ENCODE measurements around the gene TRPM7.
"Not testable (repeated sequence)": the region's sequence is repeated elsewhere in the genome, so short reads cannot be mapped to it uniquely, and the experiment has no call there.

The TRPM7 gene

DNA sequence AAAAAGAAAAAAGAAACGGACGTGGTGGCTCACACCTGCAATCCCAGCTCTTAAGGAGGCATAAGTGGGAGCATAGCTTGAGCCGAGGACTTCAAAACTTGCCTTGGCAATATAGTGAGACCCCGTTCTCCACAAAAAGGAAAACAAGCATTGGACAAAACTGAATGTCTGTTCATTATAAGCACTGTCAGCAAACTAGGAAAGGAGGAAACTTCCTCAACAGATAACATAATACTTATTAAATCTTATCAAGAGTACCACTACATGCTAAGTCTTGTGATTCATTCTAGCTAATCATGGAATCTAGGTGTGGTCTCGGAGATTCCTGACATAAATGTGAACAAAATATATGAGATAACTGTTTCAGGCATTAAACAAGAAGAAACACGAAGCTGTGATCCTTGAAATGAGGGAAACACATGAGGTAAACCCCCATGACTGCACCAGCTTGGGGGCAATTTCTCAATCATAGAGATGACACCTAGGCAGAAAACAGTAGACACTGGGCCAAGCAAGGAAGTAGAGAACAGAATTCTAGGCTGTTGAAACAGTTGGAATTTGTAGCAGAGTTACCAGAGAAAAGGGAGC, 33.3 kb downstream of the TRPM7 start:
- DNase-seq = no peak

DNA sequence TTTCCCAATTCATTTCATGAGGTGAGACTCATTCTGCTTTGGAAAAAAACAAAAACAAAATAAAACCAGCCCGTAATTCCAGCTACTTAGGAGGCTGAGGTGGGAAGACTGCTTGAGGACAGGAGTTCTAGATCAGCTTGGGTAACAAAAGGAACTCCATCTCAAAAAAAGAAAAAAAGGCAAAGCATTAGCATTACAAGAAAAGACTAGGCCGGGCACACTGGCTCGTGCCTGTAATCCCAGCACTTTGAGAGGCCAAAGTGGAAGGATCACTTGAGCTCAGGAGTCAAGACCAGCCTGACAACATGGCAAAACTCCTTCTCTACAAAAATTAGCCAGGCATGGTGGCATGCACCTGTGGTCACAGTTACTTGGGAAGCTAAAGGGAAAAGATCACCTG, 33.9 kb downstream of the TRPM7 start:
- no peak for DNase-seq

DNA sequence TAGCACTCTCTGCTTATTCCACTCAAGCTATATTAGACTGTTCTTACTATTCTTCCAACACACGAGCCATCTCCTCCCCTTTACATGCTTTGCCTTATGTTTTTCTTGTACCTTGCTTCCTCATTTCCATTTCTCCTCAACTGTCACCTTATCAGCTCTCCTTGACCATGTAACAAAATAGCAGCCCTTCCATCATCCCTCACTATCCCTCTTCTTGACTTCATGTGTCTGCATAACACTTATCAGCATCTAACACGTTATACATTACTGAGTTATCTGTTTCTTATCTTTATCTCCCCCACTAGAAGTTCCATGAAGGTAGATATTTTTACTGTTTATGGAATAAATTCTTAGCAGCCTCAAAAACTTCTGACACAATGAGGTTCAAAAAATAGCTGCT, 45.3 kb downstream of the TRPM7 start:
- no peak for DNase-seq

DNA sequence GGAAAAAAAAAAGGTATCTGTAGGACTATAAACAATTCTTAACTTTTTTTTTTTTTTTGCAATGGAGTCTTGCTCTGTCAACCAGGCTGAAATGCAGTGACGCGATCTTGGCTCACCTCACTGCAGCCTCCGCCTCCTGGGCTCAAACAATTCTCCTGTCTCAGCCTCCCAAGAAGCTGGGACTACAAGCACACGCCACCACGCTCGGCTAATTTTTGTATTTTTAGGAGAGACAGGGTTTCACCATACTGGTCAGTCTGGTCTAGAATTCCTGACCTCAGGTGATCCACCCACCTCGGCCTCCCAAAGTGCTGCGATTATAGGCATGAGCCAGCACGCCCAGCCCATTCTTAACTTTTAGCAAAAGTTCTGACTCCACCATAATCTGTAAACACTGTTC, 50.5 kb downstream of the TRPM7 start:
- no peak for DNase-seq

DNA sequence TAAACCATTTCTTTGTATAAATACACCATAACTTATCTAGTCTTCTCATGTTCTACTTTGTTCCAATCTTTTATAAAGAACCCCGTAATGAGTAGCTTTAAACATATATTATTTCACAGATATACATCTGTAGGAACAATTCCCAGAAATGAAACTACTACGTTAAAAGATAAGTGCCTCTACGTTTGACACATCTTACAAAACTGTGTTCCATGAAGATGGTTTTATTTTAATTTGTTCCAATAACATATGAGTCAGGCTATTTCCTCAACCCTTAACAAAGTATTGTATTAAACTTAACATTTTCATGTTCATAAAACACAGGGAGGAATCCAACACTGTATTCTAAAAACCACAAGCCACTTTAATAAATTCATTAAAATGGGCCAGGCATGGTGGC, 52.9 kb downstream of the TRPM7 start:
- no peak for DNase-seq

DNA sequence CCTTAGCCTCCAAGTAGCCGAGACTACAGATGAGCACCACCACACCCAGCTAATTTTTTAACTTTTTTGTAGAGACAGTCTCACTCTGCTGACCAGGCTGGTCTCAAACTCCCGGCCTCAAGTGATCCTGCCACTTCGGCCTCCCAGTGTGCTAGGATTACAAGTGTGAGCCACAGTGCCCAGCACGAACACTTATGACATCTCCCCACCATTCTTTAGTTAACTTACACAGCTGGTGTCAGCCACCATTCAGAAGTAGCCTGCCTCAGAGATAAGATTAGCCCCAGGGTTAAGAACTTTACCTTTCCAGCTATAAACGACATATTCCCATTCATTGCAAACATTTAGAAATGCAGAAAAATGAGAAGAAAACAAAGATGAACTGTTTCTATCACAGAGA, 58.2 kb downstream of the TRPM7 start:
- no peak for DNase-seq

DNA sequence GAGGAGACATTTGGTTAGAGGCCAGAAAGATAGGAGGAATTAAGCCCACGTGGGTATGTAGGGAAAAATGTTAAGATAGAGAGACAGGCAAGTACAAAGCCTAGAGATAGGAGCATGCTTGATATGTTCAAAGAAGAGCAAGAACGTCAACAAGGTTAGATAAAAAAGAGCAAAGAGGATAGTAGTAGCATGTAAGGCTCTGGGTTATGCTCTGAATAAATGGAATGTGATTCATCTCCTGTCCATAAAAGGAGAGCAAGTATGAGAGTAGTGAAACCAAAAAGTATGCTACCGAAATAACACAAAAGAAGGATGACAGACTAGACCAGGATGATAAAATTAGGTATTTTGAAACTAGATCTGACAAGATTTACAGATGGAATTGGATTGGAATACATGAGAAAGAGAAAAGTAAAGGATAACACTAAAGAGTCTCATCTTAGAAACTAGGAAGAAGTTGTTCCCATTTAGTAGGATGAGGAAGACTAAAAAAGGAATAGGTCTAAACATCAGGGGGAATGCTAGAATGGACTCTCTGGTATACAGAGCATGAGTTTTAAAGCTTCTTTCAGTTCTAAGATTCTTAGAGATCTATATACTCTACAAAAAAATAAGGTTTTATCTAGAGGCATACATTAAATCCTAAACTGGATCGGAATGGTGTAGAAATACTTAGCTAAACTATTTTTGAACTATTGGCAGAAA, 59.1 kb downstream of the TRPM7 start:
- DNase-seq = no peak

DNA sequence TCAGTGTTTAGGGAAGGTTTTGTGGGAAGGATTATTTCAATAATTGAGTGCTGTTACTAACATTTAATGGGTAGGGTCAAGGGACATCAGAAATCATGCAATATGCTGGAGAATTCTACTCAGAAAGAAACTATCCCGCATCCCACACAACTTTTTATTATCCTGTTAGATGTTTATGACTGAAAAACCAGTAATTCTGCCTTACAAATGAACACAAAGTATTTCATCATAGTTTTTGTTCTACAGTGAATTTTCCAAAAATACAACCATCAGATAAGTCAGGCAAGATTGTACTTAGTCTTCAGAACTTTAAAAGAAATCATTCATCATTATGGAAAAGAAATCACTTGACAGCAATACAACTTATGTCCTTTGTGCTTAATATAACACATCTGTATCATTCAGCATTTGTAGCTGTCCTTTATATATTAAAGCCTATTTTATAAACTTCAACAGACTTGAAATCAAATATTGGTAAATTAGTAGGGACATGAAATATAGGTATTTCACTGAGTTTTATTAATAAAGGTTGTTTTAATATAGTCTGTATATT, 61.9 kb downstream of the TRPM7 start:
- no peak for DNase-seq

DNA sequence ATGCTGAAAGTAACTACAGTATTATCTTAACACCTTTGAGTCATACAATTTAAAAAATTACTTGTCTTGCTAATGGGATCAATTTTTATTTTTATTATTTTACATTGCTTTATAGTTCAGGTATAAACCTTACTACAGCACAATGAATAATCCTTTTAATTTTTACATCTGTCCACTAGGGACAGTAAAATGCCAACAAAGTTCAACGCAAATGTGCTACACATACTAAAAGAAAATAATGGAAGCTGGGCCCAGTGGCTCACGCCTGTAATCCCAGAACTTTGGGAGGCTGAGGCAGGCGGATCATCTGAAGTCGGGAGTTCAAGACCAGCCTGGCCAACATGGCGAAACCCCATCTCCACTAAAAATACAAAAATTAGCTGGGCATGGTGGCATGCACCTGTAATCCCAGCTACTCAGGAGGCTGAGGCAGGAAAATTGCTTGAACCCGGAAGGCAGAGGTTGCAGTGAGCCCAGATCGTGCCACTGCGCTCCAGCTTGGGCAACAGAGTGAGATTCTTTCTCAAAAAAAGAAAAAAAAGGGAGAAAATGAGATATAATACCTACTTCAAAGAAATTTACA, 64.1 kb downstream of the TRPM7 start:
- not testable (repeated sequence) for DNase-seq

DNA sequence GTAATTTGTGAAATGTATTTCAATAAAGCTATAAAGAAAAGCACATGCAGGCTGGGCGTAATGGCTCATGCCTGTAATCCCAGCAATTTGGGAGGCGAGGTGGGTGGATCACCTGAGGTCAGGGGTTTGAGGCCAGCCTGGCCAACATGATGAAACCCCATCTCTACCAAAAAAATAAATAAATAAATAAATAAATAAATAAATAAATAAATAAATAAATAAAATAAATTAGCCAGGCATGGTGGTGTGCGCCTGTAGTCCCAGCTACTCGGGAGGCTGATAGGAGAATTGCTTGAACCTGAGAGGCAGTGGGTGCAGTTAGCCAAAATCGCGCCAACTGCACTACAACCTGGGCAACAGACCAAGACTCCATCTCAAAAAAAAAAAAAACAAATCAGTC, 69.6 kb downstream of the TRPM7 start:
- not testable (repeated sequence) for DNase-seq

DNA sequence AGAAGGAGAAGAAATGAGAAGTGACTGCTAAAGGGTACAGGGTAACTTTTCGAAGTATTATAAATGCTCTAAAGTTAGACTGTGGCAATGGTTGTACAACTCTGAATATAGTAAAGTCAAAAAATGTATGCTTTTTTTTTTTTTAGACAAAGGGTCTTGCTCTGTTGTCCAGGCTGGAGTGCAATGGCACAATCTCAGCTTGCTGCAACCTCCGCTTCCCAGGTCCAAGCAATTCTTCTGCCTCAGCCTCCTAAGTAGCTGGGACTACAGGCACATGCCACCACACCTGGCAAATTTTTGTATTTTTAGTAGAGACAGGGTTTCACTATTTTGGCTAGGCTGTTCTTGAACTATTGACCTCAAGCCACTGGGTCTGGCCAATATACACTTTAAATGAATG, 70.0 kb downstream of the TRPM7 start:
- DNase-seq = not testable (repeated sequence)

DNA sequence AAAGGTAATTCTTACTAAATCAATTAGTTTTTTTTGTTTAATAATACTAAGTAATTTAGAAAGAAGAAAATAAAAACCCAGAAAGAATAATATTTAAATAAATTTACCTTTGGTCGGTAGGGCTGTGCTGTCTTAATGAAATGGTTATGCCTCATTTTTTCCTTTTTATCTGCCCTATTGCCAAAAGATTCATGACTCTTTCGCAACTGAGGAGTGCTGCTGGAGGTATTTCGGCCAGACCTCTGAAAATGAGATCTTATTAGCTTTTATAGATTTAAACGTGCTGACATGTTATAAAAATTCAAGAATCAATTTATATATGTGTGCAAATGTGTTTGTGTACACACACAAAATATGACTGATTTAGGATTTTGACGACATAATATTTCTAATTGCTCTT, 73.0 kb downstream of the TRPM7 start:
- no peak for DNase-seq

DNA sequence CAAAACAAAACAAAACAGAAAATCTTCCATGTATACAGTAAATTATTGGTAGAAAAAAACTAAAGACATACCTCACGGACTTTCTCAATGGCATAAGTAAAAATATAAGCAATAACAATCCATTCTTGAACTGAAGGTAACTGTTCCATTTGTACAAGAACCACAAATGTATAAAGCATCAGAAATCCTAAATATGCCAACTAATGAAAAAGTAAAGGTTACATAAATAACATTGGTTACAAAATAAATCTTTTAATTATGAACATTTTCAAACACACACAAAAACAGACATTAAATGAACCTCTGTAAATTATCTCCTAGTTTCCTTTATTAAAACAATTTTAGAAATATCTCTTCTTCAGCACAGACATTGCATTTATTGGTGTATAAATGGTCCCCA, 79.5 kb downstream of the TRPM7 start:
- DNase-seq = no peak

DNA sequence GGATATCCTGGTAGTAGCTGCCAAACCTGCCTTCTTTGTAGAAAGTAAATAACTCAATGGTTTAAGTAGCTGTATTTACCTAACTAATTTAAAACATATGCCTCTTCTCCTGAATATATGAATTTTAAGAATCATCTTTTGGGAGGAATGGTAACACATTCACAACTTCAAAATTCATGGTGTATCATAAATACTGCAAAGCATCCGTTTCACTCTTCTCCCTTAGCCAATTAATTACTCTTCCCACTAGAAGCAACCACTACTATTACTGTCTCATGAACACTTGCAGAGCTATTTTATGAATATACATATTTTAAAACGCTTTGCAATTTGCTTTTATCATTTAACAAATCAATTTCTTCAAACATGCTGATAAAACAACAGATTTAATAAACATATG, 81.1 kb downstream of the TRPM7 start:
- no peak for DNase-seq

DNA sequence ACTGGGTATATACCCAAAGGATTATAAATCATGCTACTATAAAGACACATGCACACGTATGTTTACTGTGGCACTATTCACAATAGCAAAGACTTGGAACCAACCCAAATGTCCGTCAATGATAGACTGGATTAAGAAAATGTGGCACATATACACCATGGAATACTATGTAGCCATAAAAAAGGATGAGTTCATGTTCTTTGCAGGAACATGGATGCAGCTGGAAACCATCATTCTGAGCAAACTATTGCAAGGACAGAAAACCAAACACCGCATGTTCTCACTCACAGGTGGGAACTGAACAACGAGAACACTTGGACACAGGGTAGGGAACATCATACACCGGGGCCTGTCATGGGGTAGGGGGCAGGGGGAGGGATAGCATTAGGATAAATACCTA, 84.6 kb downstream of the TRPM7 start:
- not testable (repeated sequence) for DNase-seq

DNA sequence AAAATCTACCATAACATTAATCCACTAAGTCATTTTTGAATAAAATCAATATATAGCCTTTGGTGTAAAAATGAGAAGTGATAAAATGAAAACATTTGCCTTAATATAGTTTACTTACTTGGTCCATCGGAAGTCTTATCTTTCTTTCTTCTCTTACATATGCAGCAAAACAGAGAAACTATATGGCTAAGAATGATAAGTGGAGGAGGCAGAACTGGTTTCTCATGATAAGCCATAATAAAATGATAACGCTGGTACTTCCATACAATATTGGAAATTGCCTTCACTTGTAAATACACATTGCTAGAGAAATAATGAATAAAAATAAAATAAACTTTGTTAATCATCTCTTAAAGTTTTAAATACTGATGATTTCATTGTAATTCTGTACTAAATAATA, 92.3 kb downstream of the TRPM7 start:
- DNase-seq = no peak

DNA sequence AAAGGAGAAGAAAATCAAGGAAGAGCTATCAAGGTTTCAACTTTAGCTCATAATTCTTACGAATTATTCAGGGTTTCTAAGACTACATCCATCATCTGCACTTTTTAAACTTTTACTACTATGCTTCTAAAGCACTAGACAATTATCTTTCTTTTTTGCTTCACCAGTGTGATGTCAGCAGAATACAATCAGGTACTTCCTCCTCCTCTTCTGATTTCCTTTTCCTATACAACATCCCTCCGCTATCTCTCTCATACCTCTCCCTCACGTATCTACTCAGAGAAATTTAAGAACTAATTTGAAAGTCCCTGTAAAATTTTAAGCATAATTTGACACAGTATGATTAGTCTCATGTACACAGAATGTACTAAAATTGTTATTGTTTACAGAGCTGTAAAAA, 92.8 kb downstream of the TRPM7 start:
- DNase-seq = no peak

DNA sequence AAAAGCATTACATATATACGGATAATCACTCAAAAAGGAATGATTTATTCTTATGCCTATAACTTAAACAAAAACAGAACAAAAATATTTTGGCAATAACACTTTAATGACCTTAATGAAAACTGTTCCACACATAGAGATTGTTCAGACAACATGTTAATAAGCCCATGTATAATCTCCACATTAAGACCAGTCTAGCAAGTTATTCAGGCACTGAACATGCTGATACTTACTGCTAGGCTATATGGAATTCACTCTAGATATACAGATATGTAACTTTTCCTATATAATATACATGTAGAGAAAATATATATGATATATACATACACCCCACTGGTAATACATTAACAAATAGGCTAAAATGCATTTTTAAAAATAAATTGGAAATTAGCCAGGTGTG, 96.3 kb downstream of the TRPM7 start:
- DNase-seq = no peak

DNA sequence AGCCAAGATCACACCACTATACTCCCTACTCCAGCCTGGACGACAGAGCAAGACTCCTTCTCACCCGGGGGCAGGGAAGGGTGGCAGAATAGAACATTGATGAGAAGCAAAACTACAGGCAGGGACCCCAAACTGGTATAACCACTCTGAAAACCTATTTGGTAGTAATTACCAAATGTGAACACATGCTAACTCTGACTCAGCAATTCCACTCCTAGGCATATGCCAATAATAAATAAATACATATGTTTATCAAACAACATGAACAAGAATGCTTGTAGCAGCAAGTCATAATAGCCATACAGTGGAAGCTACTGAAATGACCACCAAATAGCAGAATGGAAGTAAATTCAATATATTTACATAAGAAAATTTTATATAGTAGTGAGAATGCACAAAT, 109.1 kb downstream of the TRPM7 start:
- no peak for DNase-seq

DNA sequence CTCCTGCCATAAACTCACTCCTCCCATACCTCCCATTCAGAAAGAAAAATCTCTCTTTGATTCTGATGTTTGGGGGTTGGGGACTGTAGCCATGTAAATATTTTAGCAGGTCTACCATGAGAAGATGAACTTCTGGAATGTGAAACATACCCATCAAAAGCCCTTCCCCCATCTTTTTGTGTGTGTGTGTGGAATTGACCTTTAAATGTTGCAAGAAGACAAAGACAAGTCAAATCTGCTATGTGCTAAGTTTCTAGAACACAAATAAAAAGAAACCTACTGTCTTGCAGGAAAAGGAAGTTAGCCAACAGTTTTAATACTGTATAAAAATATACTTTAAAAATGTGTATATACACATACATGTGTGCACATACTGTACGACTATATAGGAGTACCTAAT, 110.4 kb downstream of the TRPM7 start:
- no peak for DNase-seq

DNA sequence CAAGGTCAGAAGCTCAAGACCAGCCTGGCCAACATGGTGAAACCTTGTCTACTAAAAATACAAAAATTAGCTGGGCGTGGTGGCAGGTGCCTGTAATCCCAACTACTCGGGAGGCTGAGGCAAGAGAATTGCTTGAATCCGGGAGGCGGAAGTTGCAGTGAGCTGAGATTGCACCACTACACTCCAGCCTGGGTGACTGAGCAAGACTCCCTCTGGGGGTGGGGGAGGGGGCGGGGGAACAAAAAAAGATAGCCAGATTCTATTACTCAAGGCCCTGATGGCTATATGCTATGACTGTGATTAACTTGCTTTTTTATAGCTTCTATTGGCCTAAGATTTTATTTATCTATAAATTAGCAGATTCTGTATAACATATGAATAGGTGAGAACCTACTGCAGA, 112.8 kb downstream of the TRPM7 start:
- not testable (repeated sequence) for DNase-seq

DNA sequence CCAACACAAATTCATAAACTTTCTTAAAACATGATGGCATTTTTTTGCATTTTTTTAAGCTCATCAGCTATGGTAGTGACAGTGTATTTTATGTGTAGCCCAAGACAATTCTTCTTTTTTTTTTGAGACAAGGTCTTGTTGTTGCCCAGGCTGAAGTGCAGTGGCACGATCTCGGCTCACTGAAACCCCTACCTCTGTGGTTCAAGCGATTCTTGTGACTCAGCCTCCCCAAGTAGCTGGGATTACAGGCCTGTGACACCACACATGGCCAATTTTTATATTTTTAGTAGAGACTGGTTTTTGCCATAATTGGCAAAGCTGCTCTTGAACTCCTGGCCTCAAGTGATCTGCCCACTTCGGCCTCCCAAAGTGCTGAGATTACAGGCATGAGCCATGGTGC, 122.8 kb downstream of the TRPM7 start:
- no peak for DNase-seq

DNA sequence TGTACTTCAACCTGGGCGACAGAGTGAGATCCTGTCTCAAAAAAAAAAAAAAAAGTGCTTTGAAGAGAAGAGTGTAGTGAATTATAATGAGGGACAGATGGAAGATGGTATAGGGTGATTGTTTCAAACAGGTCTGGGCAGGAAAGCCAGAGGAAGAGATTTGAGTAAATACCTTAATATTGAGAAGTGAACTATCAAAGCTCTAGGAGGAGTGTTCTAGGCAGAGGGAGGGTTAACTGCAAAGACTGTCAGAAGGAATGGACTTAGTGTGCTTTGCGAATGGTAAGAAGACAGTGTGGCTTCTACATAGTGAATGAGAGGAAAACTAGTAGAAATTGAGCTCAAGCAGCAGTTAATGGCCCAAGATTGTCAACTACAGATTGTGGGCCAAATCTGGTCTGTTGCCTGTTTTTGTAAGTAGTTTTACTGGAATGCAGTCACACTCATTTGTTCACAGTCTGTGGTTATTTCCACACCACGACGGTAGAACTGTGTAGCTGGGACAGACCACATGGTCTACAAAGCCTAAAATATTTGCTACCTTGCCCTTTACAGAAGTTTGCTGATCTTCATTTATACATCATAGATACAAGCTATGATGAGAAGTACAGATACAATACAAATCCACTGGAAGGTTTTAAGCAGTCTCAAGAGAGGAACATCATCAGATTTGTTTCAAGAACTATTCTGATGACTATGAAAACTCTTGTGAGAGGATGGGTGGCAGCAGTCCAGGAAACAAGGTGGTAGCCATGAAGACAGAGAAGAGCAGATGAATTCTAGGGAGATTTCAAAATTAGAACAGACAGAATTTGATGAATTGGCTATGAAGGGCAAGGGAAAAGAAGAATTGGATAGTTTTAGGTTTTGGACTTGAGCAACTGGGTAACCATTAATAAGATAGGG, 123.6 kb downstream of the TRPM7 start:
- DNase-seq = no peak

Measured in activated T-cell treated with anti-CD3 and anti-CD28 coated beads for 4 hours (primary cell).